HG03064 (cell line): ENCODE results near the gene CCDC177.
"Not testable (repeated sequence)": the region's sequence is repeated elsewhere in the genome, so short reads cannot be mapped to it uniquely, and the experiment has no call there.

Source experiments
- ATAC-seq: cut with Tn5 transposase; IDR thresholded peaks from one replicate; pipeline ENCODE4 v1.9.1; 2021; ENCODE audit warnings: low read depth; ENCODE audit not compliant: unreplicated experiment

The CCDC177 gene

DNA sequence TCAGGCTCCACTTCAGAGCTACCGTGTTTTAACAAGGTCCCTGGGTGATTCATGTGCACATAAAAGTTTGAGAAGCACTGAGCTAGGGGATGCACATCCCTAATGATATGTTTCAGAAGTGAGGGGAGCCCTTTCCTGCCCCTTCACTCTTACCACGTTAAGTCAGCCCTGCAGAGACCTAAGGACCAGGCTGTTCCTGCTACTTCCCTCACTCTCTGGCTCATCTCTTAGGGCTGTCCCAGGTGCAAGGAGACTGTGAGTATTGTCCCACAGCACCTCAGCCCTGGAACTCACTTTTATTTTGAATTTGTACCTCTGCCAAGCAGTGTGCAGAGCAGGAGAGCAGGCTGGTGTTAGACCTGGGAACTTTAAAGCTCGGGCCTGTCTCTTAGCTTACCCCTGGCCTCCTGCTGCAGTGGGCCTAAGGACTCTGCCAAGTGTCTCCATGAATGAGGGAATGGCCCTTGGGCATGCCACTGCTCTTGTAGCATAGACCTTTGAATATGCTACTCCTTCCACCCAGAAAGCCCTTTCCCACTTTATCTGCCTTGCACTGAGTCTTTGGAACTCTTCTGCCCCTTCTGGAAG lies 25.7 kb upstream of the CCDC177 start:
- ATAC-seq: no peak

DNA sequence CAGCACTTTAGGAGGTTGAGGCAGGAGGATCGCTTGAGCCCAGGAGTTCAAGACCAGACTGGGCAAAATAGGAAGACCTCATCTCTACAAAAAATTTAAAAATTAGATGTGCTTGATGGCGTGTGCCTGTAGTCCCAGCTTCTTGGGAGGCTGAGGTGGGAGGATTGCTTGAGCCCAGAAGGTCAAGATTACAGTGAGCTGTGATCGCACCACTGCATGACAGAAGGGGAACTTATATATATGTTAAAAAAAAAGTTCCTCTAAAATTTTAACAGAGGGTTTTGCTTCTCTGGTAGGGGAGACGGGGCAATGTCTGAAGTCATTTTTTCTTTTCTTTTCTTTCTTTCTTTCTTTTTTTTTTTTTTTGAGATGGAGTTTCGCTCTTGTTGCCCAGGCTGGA lies 24.8 kb upstream of the CCDC177 start:
- ATAC-seq: not testable (repeated sequence)

DNA sequence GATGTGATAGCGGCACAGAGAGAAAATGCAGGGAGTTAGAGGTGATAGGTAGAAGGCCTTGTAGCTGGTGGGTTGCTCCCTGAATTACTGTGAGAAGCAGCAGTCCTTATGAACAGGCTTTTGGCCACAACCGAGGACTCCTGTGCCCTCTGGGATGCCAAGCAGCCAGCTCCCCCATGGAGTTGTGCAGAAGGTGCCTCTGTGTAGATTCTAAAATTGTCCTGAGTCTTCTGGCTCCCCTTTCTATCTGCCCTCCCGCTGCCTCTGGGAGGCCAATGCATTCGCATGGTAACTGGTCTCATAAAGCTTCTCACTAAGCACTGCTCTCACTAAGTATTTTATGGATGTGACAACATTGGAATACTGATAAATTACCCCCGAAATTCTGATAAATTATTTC lies 20.7 kb upstream of the CCDC177 start:
- no peak for ATAC-seq

DNA sequence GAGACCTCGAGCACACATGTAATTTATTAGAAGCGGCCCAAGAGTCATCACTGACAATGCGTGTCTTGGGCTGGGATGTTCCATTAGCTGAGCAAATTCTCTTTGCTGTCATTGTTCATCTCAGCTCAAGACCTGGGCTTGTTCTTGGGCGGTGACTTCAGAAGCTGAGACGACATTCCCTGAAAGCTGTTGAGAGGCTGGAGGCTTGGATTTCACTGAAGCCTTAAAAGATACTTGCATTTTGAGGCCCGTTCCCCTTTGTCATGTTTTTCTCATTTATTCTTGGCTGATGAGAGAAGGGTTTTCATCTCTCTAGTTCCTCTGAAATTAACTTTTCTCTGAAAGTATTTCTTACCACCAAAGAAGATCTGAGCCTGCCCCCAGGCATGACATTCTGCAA lies 20.2 kb upstream of the CCDC177 start:
- no peak for ATAC-seq

DNA sequence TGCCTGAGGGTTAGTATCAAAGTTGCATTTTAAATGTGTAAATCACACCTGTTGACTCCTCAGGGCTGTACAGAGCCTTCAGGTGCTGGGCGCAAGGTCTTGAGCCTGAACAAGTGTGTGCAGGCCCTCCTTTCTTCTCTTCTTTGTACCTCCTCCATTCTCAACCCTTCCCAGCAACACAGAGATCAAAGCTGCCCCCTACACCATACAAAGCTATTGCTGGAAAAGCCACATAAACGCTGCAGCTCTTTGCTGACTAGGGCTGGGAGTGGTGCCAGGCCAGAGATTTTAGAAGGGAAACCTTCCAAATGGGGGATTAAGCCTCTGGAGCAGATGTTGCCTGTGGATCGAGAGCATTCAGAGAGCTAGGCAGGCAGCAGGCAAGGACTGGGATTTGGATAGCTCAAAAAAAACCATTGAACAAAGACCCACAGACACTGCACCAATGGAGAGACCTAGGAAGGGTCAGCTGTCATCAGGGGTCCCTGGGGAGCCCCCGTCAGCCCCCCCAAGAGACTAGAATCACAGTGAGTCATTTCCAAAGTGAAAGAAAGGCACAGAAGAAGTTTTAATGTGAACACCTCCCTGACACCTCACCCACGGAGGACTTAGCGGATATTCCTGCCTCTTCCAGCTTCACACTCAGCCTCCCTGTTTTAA lies 18.5 kb upstream of the CCDC177 start:
- ATAC-seq: no peak

DNA sequence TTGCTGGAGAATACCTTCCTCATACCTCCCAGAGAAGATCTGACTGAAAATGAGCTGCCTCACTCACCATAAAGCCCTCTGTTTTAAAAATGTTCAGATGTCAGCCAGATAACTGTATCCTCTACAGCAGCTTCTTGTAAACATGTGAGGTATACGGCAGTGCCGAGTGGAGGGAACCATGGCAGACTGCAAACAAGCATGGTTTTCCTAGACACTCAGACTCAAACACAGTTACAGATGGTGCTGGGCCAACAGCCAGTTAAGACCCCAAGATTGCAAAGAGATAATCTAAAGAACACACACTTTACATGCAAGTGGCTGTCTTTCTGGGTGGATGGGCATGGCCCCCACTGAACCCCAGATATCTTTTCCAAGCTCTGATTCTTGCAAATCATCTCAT lies 16.6 kb upstream of the CCDC177 start:
- no peak for ATAC-seq

DNA sequence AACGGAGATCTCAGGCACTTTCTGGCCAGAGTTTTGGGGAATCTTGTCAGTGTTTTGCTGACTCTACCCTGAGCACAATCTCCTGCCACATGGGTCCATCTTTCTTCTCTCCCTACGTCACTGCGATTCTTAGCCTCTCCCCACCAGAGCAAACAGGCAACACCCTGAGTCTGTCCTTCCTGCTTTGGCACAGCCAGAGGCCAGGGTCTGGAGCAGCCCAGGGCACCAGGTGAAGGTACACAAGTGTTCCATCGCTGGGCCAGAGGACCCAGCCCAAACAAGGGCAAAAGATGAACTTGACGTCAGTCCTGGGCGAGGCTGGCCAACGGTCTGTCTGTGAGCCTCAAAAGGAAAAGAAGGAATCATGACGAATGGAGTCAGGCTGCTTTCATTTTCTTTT lies 12.7 kb upstream of the CCDC177 start:
- ATAC-seq: no peak

DNA sequence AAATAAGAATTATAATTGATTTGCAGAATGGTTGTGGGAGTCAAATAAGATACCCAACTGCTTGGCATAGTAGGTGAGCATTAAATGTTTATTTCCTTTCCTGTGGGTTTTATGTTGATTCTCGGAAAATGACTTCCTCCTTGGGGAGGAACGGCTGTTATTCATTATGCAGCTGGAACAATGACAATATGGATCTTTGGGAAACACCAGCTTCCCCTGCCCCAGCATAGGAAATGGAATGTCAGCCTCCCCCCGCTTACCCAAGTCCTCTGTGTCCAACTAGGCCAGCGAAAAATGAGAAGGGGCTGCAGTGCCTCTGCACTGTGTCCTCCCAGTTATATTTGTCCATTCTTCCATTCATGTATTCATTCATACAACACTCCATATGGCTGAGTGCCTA lies 11.7 kb upstream of the CCDC177 start:
- no peak for ATAC-seq

DNA sequence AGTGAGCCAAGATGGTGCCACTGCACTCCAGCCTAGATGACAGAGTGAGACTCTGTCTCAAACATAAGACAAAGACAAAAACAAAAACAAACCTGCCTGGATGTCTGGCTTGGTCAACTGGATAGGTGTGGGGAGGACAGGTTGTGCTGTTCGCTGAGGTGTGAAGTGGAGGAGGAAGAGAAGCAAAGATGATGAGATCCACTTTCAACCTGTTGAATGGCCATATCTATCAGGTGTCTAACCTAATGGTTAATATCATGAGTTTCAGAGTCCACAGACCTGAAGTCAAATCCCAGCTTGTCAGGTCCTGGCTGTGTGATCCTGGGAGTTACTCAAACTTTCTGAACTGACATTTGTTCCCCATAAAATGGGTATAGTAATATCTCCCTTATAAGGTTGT lies 9.7 kb upstream of the CCDC177 start:
- no peak for ATAC-seq

DNA sequence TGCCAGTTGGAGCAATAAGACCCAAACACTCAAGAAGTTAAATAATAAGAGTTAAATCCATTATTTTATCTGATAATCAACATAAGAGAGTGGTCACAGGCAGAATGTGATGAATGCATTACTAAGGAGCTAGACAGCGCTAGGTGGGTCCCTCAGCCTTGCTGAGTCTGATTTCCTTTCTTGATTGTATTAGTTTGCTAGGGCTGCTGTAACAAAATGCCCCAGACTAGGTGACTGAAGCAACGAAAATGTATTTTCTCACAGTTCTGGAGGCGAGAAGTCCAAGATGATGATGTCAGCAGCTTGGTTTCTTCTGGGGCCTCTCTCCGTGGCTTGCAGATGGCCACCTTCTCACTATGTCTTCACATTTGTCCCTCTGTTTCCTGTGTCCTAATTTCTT lies 8.2 kb upstream of the CCDC177 start:
- no peak for ATAC-seq

DNA sequence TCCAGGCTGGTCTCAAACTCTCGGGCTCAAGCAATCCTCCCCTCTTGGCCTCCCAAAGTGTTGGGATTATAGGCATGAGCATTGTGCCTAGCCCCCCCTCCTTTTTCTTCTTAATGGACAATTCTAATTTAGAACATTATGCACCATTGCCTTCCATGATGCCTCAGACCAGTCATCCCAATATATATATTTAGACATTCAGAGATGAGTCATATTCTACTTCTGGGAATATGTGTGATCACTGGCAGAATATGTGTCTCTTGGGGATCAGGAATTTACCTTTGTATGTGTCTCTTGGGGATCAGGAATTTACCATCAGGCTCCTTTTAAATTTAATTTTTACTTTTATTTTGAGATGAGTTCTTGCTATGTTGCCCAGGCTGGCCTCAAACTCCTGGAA lies 7.5 kb upstream of the CCDC177 start:
- no peak for ATAC-seq

DNA sequence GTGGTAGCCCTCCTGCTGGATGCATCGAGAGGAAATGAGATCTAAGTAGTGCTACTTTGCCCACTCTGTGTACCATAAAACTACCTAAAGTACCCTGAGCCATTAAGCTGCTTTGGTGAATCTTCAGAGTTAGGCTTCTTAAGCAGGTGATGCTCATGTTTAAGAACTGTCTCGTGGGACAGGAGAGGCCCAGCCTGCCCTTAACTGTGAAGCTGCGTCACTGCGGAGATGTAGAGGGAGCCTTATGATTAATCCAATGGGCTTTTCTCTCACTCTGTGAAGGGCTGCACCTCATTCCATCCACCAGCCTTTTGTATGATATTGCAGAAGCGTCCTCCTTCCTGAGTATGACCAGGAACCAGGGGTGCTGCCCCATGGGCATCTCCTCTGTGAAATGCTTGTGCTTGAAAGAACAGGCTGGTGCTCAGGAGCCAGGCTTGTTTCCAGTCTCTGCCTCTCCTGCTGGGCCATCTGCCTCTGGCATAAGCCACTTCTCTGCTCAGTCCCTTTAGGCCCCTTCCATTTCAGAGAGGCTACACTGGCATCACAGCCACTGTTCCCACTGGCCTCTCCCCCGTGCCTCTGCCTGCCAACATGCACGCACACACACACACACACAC lies 6.8 kb upstream of the CCDC177 start:
- no peak for ATAC-seq

DNA sequence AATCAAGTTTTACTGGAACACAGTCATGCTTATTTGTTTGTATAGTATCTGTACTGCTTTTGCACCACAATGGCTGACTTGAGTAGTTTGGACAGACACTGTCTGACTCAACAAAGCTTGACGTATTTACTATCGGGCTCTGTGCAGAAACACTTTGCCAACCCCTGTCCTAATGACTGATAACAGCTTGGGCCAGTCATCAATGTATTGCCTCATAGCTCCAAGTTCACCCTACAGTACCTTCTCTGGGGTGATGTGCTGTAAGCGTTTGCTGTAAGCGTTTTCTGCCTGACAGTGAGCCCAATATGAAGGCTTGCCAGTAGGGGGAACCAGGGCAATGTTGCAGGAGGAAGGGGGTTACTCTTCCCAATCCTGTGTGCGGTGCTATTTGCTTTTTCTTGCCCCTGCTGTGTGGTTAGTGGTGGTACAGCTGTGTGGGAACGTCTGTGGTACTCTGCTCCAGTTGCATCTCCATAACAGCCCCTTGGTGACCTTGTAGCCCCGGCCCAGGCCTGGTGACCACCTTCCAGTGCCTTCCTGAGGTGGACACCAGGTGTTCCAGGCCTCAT lies 5.4 kb upstream of the CCDC177 start:
- no peak for ATAC-seq

DNA sequence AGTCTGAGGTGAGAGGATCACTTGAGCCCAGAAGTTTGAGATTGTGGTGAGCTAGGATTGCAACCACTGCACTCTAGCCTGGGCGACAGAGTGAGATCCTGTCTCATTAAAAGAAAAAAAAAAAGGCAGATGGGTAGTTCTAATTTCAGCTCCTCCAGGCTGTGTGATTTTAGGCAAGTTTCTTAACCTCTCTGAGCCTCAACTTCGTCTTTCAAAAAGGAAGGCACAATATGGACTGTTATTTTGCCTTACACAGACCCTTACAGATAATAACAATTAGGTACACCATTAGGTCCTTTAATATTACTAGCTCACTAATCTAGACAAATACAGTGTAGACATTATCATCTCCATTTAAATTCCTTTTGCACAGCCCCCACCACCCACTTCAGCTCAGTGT lies 4.8 kb upstream of the CCDC177 start:
- ATAC-seq: no peak

DNA sequence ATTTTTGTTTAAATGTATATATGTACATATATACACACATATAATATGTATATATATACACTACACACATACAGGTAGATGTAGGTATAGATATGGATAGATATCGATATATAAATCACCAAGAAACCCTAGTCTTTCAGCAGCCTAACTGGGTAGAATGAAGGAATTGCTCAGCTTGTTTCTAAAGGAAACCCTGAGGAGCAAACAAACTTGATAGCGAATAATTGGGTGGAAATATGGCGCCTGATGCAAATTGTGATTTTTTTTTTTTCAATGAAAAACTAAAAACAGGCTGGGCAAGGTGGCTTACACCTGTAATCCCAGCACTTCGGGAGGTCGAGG lies 254 bp upstream of the CCDC177 start:
- ATAC-seq: no peak

DNA sequence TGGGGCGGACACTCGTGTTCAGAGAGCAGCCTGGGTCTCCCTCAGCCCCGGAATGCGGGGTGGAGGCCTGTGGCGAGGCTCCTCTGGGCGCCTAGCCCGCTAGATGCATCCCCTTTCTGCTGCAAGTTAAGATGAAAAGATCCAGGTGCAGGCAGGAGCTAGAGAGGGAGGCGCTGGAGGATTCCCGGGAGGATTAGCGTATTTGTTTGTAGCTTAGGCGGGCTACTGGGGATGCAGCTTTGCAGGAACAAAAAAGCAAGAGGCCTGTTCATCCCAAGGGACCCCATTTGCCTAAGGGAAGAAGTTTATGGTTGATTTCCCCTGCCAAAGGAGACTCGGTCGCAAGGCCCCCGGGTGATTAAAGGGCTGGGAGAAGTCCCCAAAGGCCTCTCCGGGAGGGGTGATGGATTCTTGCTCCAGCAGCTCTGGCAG lies 824 bp downstream of the CCDC177 start:
- ATAC-seq: no peak

DNA sequence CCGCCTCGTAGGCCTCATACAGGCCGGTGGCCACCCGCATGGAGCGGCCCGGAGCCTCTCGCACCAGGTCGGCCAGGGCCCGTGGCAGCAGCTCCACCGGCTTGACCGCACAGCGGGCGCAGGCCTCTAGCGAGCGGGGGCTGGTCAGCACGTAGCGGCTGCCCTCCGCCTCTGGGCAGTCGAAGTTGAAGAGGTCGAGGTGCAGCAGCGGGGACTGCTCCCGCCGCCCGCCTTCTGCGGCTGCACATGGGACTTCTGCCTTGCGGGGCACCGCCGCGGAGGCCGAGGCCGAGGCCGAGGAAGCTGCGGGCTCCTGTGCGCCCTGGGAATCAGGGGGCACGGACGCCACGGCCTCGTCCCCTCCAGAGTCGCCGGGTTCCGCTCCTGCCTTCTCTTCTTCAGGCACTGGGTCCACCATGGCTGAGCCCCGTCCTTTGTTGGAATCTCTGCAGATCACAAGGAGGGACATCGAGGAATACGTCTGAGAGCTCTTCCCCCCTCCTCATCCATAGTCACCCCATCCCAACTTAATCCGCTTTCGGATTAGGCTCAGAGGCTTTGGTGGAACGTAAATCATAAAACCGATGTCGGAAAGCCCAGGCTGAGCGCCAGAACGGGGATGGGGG lies 1.4 kb downstream of the CCDC177 start:
- ATAC-seq: no peak

DNA sequence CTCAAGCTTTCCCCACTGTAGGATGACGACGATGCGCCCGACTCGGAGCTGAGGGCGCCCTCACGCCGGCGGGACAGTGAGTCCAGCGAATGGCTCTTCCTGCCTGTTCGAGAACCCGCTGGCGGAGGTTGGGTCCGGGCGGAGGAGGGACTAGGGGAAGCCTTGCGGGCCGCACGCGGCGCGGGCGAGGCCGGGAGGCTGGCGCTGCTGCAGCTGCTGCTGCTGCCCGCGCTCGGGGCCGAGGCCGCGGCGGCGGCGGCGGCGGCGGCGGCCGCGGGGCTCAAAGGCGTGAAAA lies 1.9 kb downstream of the CCDC177 start:
- ATAC-seq: no peak

DNA sequence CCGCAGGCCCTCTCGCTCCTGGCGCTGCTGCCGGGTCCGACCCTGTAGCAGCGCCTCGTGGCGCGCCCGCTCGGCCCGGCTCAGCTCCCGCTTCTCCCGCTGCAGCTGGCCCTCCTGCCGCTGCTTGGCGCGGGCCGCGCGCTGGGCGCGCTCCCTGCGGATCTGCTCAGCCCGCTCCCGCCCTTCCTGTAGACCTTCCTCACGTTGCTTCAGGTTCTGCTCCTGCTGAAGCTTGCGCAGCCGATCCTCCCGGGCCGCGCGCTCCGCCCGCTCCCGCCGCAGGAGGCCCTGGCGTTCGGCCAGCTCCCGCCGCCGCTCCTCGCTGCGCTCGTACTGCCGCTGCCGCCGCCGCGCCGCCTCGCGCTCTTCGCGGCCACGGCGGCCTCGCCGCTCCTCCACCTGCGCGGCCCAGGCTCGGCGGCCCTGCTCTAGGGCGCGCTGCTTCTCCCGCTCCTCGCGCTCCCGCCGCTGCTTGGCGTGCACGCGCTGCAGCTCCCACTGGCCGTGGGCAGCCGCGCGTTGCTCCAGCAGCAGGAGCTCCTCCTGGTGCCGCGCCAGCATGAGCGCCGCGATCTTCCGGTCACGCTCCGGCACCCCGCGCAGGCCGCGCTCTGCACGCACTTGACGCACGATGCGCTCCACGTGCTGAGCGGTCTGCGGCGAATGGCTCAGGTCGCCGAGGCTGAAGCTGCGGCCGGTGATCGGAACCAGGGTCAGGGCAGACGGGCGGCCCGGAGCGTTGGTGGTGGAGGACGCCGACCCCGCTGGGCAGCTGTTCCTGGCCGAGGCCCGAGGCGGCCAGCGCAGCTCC lies 2.4 kb downstream of the CCDC177 start:
- no peak for ATAC-seq

DNA sequence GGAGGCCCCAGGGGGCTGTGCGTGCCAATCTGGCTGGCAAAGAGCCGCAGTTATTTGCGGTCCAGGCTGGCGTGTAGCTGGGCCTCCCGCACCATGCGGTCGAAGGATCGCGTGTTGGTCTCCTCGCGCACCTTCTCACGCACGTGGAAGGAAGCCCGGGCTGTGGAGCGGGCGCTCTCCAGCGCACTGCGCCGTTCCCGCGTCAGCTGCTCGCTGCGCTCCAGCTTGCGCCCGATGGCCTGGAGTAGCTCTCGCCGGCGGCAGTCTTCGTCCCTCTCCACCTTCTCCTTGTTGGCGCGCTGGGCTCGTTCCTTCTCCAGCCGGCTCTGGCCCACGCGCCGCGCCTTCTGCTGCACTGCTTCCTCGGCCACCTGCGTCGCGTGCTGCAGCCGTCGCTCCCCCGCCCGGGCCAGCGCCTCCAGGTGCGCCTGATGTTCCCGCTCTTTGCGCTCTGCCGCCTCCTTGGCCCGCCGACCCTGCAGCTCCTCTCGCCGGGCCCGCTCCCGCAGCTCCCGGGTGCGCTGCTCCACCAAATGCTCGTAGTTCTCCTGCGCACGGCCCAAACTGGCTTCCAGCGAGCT lies 3.1 kb downstream of the CCDC177 start:
- ATAC-seq: no peak
